HG03520 (cell line): Measurements from ENCODE around the gene ZNF587B.
"Not testable (repeated sequence)": the region's sequence is repeated elsewhere in the genome, so short reads cannot be mapped to it uniquely, and the experiment has no call there.

Experiments used
- ATAC-seq: cut with Tn5 transposase; IDR thresholded peaks from one replicate; pipeline ENCODE4 v1.9.1; 2021; ENCODE audit warnings: mild to moderate bottlenecking, moderate library complexity; ENCODE audit not compliant: unreplicated experiment

The ZNF587B gene

GRCh38 chr19:57830071-57830602 lies at the start of gene ZNF587B:
ZNF587B (plus strand) TSS chr19:57830299; CDS start chr19:57830529, 230 bp downstream.
- ATAC-seq, result no peak

GRCh38 chr19:57786286-57786685 lies 43.8 kb upstream of the ZNF587B start:
- ATAC-seq, result no peak

- ATAC-seq, result no peak
These were observed 43.2 kb upstream of the ZNF587B start for GRCh38 chr19:57786906-57787305.

- no peak for ATAC-seq
These were observed 41.9 kb upstream of the ZNF587B start for GRCh38 chr19:57788114-57788692.

- ATAC-seq, result no peak
These were observed 40.8 kb upstream of the ZNF587B start for GRCh38 chr19:57789288-57789687.

- ATAC-seq, result not testable (repeated sequence)
These were observed 33.5 kb upstream of the ZNF587B start for GRCh38 chr19:57796580-57796979.

GRCh38 chr19:57800696-57801095 lies 29.4 kb upstream of the ZNF587B start:
- ATAC-seq, result no peak

GRCh38 chr19:57802269-57802668 lies 27.8 kb upstream of the ZNF587B start:
- ATAC-seq, result no peak

GRCh38 chr19:57803265-57803593 lies 26.9 kb upstream of the ZNF587B start:
- ATAC-seq, result no peak

GRCh38 chr19:57803594-57804325 lies 26.3 kb upstream of the ZNF587B start:
- ATAC-seq, result no peak

GRCh38 chr19:57807541-57807940 lies 22.6 kb upstream of the ZNF587B start:
- ATAC-seq, result no peak

- ATAC-seq, result not testable (repeated sequence)
These were observed 19.4 kb upstream of the ZNF587B start for GRCh38 chr19:57810410-57811295.

- ATAC-seq, result no peak
These were observed 17.9 kb upstream of the ZNF587B start for GRCh38 chr19:57812226-57812625.

GRCh38 chr19:57812975-57813820 lies 16.9 kb upstream of the ZNF587B start:
- not testable (repeated sequence) for ATAC-seq

GRCh38 chr19:57813919-57814504 lies 16.1 kb upstream of the ZNF587B start:
- no peak for ATAC-seq

- peak; percentile 61 for ATAC-seq
These were observed 15.4 kb upstream of the ZNF587B start, which contains the start of gene ZNF552 for GRCh38 chr19:57814505-57815246. ZNF552 (minus strand) TSS chr19:57814913; CDS start chr19:57814743, 170 bp downstream.

GRCh38 chr19:57815247-57816075 lies 14.6 kb upstream of the ZNF587B start:
- ATAC-seq, result no peak

GRCh38 chr19:57816652-57817051 lies 13.4 kb upstream of the ZNF587B start:
- ATAC-seq, result no peak
